Activated T-cell treated with anti-CD3 and anti-CD28 coated beads, Interleukin-2, amount 50 U/mL, for 1 hour (primary cell): ENCODE results near the gene ANKS6.

Experiments
- DNase-seq: peaks from one replicate; pipeline ENCODE4 v3.0.0-alpha.2; 2020

The ANKS6 gene

DNA sequence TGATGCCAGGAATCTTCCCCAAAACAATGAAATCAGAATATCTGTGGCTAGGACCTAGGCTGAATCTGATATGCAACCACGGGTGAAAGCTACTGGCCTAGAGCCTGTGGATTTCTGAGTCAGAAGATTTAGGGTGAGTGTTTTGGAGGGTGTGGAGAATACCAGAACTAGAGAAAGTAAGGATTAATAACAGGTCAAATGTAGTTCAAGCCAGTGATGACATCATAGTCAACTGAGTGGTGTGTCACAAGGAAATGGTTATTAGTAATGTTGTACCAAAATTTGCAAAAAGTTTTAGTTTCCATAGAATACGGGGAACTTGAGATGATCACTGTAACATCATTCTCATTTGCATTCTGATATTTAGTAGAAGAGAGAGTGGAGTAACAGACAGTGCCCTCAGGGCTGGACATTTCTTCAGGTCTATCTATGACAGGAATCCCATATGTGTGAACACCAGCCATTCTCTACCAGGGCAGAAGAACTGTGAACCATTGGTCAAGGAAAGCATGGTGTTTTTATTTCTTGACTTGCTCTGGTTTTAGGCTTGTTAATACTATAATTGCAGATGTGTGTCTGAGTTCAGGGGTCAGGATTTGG lies 14.8 kb upstream of the ANKS6 start:
- DNase-seq = no peak

- DNase-seq = no peak
These were observed 13.9 kb upstream of the ANKS6 start for GRCh38 chr9:98810102-98810842.

DNA sequence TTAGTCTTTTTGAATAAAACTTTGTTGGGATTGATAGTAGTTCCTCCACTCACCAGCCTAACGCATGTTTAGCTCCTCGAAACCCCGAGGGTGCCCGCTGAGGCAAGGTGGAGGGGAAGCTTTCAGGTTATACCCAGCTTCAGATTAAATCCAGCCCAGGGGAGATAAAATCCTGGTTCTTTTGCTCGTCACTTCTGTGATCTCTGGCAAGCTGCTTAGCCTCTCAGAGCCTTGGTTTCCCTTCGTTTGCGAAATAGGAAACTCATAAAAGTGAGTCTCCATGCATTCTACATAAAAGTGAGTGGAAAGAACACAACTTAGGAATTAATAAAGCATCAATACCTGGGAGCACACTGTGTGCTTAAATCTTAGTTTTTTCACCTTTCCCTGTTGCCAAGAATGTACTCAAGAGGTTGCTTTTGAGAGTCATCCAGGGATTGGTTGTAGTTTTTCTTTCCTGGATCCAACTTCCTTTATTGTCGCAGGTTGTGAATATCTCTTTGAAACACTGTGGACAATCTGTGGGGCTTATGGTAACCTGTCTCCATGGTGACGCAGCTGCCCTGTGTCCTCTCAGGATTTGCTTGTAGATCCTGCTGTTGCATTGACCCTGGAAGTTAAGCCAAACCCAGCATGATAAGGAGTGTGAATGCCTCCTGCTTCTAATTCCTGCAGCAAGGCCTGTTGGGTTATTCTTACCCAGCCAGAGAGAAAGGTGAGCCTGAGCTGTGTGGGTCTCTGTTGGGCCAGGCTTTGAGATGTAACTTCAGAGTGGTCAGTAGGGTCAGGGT lies 13.2 kb upstream of the ANKS6 start:
- no peak for DNase-seq

DNA sequence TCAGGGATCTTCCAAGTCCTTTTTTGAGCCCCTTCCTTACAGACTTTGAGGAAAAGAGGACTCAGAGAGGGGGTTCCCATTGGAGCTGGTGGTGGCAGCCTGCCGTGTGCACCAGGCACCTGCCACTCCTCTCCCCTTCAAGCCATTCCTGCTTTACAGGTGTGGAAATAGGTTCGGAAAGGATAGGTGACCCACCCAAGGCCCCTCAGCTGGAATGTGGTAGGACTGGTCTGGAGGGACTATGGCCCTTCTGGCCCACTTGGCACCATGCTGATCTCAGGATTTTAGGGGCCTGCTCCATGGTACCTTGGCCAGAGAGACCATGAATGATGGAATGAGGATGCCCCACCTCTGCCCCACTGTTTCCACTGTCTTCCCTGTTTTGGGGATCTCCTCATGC lies 12.5 kb upstream of the ANKS6 start:
- DNase-seq = no peak

DNA sequence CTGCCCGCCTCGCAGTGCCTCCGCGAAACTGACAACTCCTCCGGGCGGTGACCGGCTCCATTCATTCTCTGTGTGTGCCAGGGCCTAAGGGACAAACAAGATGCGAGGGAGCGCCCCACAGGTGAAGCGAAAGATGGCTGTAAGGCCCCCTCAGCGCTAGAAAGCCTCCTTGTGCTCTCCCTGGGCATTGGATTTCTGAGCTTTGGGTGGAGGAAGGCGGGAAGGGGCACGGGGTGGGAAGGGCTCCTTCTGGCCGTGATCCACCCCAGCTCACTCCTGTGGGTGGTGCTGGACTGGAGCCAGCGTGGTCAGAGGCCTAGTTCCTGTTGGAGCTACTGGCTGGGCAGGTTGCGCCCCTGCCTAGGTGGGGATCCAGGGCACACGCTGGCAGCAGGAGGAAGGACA lies 12.1 kb upstream of the ANKS6 start:
- no peak for DNase-seq

GRCh38 chr9:98807814-98808195 lies 11.4 kb upstream of the ANKS6 start:
- no peak for DNase-seq

DNA sequence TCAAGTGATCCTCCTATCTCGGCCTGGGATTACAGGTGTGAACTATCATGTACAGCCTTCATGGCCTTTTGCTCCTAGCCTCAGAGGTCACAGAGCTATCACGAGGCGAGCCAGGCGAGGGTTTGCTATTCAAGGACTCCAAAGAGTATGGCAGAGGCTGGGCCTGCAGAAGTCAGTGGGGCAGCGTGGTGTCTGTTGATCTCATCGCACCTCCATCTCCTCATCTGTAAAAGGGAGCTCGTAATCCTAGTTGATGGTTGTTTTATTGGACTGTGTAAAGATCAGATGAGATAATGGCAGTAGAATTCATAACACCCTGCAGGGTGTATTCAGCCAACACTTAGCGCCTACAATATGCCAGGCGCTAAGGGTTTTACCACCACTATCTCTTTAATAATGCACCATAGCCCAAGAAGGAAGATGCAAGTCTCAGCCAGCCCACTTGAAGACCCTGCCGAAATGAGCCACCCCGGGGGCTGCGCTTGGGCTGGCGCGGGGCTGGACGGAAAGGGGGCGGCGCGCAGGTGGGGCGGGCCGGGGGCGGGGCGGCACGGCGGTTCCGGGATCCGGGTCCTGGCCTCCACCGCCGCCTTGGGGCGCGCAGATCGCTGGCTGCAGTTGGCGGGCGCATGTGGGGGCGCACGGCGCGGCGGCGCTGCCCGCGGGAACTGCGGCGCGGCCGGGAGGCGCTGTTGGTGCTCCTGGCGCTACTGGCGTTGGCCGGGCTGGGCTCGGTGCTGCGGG lies 10.9 kb upstream of the ANKS6 start, which contains the start of gene GALNT12:
TSS of gene GALNT12 (plus strand) at position 601 of the 744 bp plus-strand sequence. CDS start at position 630, 29 bp downstream.
- peak; percentile 71 for DNase-seq

DNA sequence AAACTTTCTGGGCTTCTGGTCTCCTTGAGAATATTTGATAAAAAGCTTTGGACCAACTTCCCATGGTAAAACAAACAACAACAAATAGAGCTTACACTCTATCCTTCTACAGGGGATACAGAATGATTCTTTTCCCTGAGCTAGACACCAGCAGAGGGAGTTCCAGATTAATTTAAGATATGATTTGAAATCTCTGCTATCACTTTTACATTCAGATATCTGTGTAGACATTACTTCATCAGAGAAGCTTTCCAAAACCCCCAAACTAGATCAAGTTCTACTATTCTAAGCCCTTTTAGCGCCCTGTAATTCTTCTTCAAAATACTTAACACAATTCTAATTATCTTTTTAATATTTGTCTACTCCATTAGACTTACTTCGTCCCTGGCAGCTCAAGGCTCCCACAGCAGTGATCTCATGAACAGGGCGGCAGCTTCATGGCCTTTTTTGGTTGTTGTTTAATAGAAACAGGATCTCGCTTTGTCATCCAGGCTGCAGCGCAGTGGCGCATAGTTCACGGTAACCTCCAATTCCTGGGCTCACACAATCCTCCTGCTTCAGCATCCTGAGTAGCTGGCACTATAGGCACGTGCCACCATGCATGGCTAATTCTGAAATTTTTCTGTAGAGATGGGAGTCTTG lies 10.2 kb upstream of the ANKS6 start:
- no peak for DNase-seq

DNA sequence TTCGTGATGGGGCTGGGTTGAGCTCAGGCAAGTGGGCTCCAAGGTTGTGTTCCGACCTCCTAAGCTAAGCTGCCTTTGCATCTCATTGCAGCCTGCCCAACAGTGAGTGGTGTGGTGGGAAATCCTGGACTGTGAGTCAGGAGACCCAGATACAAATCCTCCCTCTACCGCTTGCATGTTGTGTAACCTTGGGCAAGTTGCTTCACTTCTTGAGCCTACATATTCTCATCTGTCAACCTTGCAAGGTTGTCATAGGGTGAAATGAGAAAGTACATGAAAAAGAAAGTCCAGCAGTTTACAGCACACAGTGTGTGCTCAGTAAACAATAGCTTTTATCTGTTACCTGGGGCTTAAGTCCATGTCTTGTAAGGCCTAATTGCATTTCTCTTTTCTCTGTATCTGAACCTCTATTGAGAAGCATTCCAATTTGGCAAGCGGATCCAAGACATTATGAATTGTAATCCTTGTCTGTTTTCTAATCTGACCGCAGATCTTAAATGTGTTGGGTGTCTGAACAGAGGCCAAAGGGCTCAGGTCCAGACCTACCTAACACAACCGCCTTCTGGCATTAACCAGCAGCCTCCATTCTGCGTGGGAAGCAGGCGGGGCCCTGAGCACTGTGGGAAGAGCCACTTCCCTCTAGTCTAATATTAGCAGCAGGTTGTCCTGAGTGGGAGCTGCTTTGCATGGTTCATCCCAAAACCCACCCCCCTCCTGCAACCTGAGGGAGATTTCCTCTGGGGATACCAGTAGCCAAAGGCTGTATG lies 9.3 kb upstream of the ANKS6 start:
- DNase-seq = no peak

GRCh38 chr9:98804083-98804482 lies 7.7 kb upstream of the ANKS6 start:
- DNase-seq = no peak

- no peak for DNase-seq
These were observed 5.6 kb upstream of the ANKS6 start for GRCh38 chr9:98801969-98802371.

DNA sequence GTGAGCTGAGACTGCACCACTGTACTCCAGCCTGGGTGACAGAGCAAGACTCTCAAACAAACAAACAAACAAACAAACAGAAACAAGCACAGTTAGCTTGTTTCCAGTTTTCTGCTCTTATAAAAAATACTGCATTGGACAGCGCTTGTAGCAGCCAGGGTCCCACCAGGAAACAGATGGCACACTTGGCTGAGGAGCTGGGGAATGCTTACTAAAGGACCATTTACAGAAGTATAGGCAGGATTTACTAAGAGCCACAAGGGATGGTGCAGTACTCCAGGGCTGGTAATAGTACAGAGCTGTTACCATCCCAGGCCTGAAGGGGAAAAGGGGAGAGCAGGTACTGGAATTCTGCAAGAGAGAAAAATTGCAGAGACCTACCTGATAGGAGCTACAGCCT lies 5.2 kb upstream of the ANKS6 start:
- DNase-seq = no peak

DNA sequence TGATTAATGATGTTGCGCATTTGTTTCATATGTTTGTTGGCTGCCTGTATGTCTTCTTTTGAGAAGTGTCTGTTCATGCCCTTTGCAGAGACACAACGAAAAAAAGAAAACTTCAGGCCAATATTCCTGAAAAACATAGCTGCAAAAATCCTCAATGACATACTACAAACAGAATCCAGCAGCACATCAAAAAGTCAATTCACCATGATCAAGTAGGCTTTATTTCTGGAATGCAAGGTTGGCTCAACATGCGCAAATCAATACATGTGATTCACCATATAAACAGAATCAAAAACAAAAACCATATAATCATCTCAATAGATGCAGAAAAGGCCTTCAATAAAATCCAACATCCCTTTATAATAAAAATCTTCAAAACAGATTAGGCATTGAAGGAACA lies 1.9 kb upstream of the ANKS6 start:
- no peak for DNase-seq

- no peak for DNase-seq
These were observed 1.1 kb upstream of the ANKS6 start for GRCh38 chr9:98797491-98797890.

GRCh38 chr9:98795970-98796363 lies 388 bp downstream of the ANKS6 start:
- DNase-seq = peak; percentile 46

- DNase-seq = no peak
These were observed 930 bp downstream of the ANKS6 start for GRCh38 chr9:98795295-98795955.

DNA sequence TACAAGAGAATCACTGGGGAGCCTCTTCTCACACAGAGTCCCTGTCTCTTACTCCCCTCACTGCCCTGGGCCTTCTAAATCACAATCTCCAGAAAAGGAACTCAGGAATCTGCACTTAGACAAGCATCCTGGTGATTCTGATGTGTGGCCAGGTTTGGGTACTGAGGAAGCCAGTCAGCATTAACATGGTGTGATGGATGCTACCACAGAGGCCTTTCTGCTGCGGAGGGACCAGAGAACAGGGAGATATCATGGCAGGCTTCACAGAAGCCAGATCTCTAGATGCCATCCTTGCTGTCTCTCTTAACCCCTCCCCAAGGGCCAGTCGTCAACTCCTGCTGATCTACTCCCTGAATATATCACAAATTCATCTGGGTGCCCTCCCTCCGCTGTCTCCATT lies 1.6 kb downstream of the ANKS6 start:
- DNase-seq = no peak

GRCh38 chr9:98793031-98793430 lies 3.3 kb downstream of the ANKS6 start:
- no peak for DNase-seq

DNA sequence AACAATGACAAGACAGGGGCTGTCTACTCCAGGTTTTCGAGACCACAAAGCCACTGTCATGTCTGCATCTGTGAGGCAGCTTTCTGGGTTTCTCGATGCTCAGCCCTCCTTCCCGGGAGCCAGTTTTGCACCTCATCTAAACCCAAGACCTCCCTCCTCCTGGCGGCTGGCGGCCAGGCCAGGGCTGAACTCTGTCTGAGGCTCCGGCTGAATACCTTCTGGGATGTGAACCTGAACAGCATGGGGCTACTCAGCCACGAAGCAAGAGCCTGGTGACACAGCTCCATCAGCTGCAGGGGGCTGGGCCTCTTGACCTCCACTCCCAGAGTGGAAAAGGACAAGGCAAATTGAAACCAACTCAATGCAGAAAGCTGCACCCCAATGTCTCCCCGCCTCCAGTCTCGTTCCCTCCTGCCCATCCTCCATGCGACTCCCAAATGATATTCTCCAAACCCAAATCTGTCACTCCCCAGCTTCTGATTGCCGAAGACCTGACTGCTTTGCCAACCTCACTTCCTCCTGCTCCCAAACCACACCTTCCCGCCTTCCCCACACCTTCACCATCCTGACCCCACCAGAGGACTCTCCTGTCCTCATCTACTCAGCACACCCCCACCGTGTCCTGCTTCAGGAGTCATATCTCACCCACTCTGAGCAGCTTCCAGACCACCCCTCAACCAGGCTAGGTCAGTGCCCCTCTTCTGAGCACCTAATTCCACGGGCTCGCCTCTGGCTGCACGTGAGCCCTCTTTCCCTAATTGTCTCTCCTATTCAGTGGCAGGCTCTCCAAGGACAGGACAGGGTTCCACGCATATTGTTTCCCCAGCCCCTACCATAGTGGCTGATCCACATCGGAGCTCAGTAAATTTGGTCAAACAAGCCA lies 4.5 kb downstream of the ANKS6 start:
- DNase-seq = no peak
